Lower lobe of right lung (tissue), 2 donors: ENCODE data around the gene SAMD10. TPM values are rescaled to one million over a fixed set of nuclear protein-coding genes. Genes with fewer than 3 reads are reported as not detected.
"Not testable (repeated sequence)": the region's sequence is repeated elsewhere in the genome, so short reads cannot be mapped to it uniquely, and the experiment has no call there.

ENCODE experiments used
- ATAC-seq, 2 donors: fragments of 200-7000 bp; cut with Tn5 transposase; one replicate each; pipeline ENCODE4 v1.9.1; 2020 to 2022; ENCODE audit warnings: mild to moderate bottlenecking in 2 of 2, moderate library complexity in 2 of 2
- DNase-seq: peaks from one replicate; pipeline ENCODE4 v3.0.0-alpha.2; 2020
- H3K27ac ChIP-seq: fragments of 200-600 bp; one replicate; pipeline ENCODE4 v1.8.0; 2022
- H3K27me3 ChIP-seq: fragments of 200-600 bp; one replicate; pipeline ENCODE4 v1.8.0; 2022; ENCODE audit warnings: low read depth
- H3K36me3 ChIP-seq: fragments of 200-600 bp; one replicate; pipeline ENCODE4 v1.8.0; 2022; ENCODE audit warnings: mild to moderate bottlenecking
- H3K4me1 ChIP-seq: fragments of 200-600 bp; one replicate; pipeline ENCODE4 v1.8.0; 2022
- H3K4me3 ChIP-seq: fragments of 200-600 bp; one replicate; pipeline ENCODE4 v1.8.0; 2022; ENCODE audit warnings: mild to moderate bottlenecking
- H3K9me3 ChIP-seq: fragments of 200-600 bp; one replicate; pipeline ENCODE4 v1.8.0; 2022
- intact Hi-C: fragments of 100-400 bp; cut with DNase I; formaldehyde crosslinking; loops from one replicate; pipeline ENCODE4 v1.11.0; 2022
- total RNA-seq: library from RNA; stranded (reverse); fragmentation: NEBNext Ultra II Directional; extraction: Animal tissue kit (Norgen Biotek cat#: 25700); gene quantifications from one replicate; pipeline ENCODE4 v1.2.1, GENCODE V29; 2021
- TF ChIP-seq, protein P1 (sequence below): fragments of 200-600 bp; IDR thresholded peaks from one replicate; pipeline ENCODE4 v1.8.0; 2022; ENCODE audit warnings: antibody characterized with exemption, mild to moderate bottlenecking
- donor health status: DM: no; HTN: yes; CAD: no; lungs with severe emphysema.

SAMD10 gene
- total RNA-seq, 1 donor from 2014 or later = 3.6 TPM

DNA sequence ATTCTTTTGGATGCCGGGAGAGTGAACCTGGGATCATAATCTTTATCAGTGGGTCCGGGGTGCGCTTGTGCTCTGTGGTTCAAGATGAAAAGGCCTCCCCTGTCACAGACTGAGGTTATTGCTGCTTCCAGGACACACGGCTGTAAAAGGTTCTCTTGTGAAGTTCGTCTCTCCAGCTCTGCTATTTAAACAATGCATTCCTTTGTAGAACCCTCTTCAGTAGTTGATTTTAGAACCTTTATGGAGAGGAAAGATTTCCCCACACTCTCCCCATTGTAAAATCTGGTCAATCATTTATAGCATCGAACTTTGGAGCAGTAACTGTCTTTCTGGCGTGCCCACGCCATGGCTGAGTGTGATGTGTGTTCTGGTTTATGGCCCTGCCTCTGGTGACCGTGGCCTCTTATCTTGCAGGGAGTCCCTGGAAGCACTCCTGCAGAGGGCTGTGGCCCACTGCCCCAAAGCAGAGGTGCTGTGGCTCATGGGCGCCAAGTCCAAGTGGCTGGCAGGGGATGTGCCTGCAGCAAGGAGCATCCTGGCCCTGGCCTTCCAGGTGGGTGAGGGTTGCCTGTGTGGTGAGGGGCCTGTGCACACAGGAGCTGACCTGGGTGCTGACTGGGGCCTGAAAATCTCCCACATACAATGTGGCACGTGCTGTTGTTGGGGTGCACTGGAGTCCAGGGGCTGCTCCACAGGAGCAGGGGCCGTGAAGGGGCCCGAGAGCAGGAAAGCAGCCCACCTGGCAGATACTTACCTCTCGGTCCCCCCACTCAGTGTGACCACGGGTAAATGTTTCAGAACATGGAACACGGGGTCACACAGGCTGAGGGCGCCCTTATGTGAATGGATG lies 44.9 kb upstream of the SAMD10 start:
- Histone ChIP-seq H3K27me3 (no peaks in the 10 kb centered on the region), H3K4me3 (no peak overlapping the region), H3K36me3 (peaks cover 95% of the 10 kb centered on the region), H3K27ac (no peak overlapping the region), H3K4me1 (no peaks in the 10 kb centered on the region), H3K9me3 (no peaks in the 10 kb centered on the region)
- no peak for ATAC-seq
- TF ChIP-seq, protein P1, sequence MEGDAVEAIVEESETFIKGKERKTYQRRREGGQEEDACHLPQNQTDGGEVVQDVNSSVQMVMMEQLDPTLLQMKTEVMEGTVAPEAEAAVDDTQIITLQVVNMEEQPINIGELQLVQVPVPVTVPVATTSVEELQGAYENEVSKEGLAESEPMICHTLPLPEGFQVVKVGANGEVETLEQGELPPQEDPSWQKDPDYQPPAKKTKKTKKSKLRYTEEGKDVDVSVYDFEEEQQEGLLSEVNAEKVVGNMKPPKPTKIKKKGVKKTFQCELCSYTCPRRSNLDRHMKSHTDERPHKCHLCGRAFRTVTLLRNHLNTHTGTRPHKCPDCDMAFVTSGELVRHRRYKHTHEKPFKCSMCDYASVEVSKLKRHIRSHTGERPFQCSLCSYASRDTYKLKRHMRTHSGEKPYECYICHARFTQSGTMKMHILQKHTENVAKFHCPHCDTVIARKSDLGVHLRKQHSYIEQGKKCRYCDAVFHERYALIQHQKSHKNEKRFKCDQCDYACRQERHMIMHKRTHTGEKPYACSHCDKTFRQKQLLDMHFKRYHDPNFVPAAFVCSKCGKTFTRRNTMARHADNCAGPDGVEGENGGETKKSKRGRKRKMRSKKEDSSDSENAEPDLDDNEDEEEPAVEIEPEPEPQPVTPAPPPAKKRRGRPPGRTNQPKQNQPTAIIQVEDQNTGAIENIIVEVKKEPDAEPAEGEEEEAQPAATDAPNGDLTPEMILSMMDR = no peak
- intact Hi-C loops = no loop called here
- DNase-seq = no peak

- Histone ChIP-seq H3K27ac (no peak overlapping the region), H3K27me3 (no peaks in the 10 kb centered on the region), H3K4me3 (no peak overlapping the region), H3K9me3 (no peaks in the 10 kb centered on the region), H3K36me3 (peaks cover 95% of the 10 kb centered on the region), H3K4me1 (no peaks in the 10 kb centered on the region)
- ATAC-seq = no peak
- intact Hi-C loops = no loop called here
- TF ChIP-seq, protein P1 = no peak
- DNase-seq = no peak
Measured at GRCh38 chr20:64023361-64024140, 44.1 kb upstream of the SAMD10 start.

DNA sequence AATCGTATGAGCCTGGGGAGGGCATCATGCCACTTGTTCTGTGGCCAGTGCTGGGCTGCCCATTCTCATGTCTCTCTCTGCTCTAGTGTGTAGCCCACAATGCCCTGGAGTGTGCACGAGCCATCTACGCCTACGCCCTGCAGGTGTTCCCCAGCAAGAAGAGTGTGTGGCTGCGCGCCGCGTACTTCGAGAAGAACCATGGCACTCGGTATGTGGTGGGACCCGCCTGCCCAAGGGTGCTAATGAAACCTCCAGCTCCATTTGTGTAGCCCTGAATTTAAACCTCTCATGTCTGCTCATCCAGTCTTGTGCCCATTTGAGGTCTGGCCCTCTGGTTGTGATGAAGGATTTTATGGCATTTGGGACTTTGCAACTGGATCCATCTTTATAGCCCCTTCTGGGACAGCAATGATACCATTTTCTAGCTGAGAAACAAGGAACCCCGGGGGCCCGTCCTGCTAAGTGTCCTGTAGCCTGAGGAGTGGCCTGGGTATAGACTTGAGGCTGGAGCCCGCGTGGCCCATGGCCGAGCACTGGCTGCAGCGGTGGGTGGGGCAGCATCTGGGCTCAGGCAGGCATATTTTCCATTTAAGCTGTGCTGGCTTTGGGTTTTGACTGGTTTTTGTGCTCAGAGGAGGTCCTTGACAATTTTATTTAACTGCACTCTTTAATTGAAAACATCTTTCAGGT lies 43.4 kb upstream of the SAMD10 start:
- ATAC-seq = no peak

GRCh38 chr20:64021124-64021975 lies 41.9 kb upstream of the SAMD10 start:
- no peaks in the 10 kb centered on the region for H3K4me1 ChIP-seq
- no peak for DNase-seq
- no peak overlapping the region for H3K4me3 ChIP-seq
- TF ChIP-seq, protein P1 = no peak
- no peak for ATAC-seq
- no peak overlapping the region for H3K27ac ChIP-seq
- intact Hi-C loops = no loop called here
- H3K36me3 ChIP-seq = peaks cover 95% of the 10 kb centered on the region
- no peaks in the 10 kb centered on the region for H3K9me3 ChIP-seq
- H3K27me3 ChIP-seq = no peaks in the 10 kb centered on the region

More for the DNA sequence above, 43.4 kb upstream of the SAMD10 start:
- intact Hi-C loops = no loop called here
- no peak for DNase-seq
- no peaks in the 10 kb centered on the region for H3K4me1 ChIP-seq
- H3K27ac ChIP-seq = no peak overlapping the region
- H3K4me3 ChIP-seq = no peak overlapping the region
- TF ChIP-seq, protein P1 = no peak
- H3K36me3 ChIP-seq = peaks cover 95% of the 10 kb centered on the region
- no peaks in the 10 kb centered on the region for H3K27me3 ChIP-seq
- H3K9me3 ChIP-seq = no peaks in the 10 kb centered on the region

- Histone ChIP-seq H3K27ac (no peak overlapping the region), H3K36me3 (peaks cover 89% of the 10 kb centered on the region), H3K9me3 (no peaks in the 10 kb centered on the region), H3K4me1 (no peaks in the 10 kb centered on the region), H3K4me3 (no peak overlapping the region), H3K27me3 (no peaks in the 10 kb centered on the region)
- intact Hi-C loops = no loop called here
- TF ChIP-seq, protein P1 = no peak
- DNase-seq (no peak), ATAC-seq (no peak)
Measured at GRCh38 chr20:64015635-64016034, 36.2 kb upstream of the SAMD10 start.

GRCh38 chr20:64012385-64013154 lies 33.1 kb upstream of the SAMD10 start:
- DNase-seq = not testable (repeated sequence)

More at GRCh38 chr20:64012385-64013154, 33.1 kb upstream of the SAMD10 start:
- H3K27me3 ChIP-seq, intact Hi-C loops, H3K4me3 ChIP-seq, H3K9me3 ChIP-seq, H3K4me1 ChIP-seq, ATAC-seq: not testable (repeated sequence)
- Histone ChIP-seq H3K27ac (peak overlapping the region; percentile 24), H3K36me3 (peaks cover 85% of the 10 kb centered on the region)
